Lower leg skin (tissue), 4 donors: ENCODE measurements around the gene PRKAR1A. TPM values are rescaled to one million over a fixed set of nuclear protein-coding genes. Genes with fewer than 3 reads are reported as not detected.

Source experiments
- DNase-seq, 2 donors: peaks; one replicate each; pipeline ENCODE4 v3.0.0-alpha.2; 2019; ENCODE audit warnings: low spot score in 2 of 2
- H3K4me3 ChIP-seq: fragments of 200-600 bp; sonication (generic); 2 replicates; pipeline ENCODE4 v1.5.1; 2017; ENCODE audit warnings: mild to moderate bottlenecking, low read depth; ENCODE audit not compliant: poor library complexity, severe bottlenecking
- POLR2A ChIP-seq, 2 donors: fragments of 450-650 bp; IDR thresholded peaks; one replicate each; pipeline ENCODE4 v1.6.1; 2016 to 2017; ENCODE audit warnings: antibody characterized with exemption in 2 of 2, mild to moderate bottlenecking in 1 of 2, moderate library complexity in 1 of 2
- WGBS, 2 donors: methylation state at CpG; one replicate each; pipeline ENCODE4 v1.1.5; 2018; 5-methylcytosine and 5-hydroxymethylcytosine counted together
- intact Hi-C: fragments of 100-400 bp; cut with DNase I; formaldehyde crosslinking; loops from one replicate; pipeline ENCODE4 v1.15.0; 2023; ENCODE audit warnings: low total_unique reads
- total RNA-seq, 4 donors: library from RNA; depleted of rRNA; stranded (reverse); fragments of >200 nt; gene quantifications; one replicate each; pipeline ENCODE4 v1.1.0, GENCODE V29; 2016
- TF ChIP-seq, protein P1 (sequence below), 3 donors: fragments of 450-650 bp; IDR thresholded peaks; one replicate each; pipeline ENCODE4 v1.5.1; 2016; ENCODE audit warnings: antibody characterized with exemption in 3 of 3, mild to moderate bottlenecking in 3 of 3, moderate library complexity in 2 of 3

PRKAR1A gene
- total RNA-seq, 4 donors from 2014 or later = 198 to 214 (median 207) TPM

DNA sequence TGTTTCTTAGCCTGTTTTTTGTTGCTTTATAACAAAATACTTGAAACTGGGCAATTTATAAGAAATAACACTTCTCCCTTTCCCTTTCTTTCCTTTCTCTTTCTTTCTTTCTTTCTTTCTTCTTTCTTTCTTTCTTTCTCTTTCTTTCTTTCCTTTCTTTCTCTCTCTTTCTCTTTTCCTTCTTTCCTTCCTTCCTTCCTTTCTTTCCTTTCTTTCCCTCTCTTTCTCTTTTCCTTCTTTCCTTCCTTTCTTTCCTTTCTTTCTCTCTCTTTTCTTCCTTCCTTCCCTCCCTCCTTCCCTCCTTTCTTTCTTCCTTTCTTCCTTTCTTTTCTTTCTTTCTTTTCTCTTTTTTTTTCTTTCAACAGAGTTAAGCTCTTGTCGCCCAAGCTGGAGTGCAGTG, 61.1 kb downstream of the PRKAR1A start:
- TF ChIP-seq, protein P1, sequence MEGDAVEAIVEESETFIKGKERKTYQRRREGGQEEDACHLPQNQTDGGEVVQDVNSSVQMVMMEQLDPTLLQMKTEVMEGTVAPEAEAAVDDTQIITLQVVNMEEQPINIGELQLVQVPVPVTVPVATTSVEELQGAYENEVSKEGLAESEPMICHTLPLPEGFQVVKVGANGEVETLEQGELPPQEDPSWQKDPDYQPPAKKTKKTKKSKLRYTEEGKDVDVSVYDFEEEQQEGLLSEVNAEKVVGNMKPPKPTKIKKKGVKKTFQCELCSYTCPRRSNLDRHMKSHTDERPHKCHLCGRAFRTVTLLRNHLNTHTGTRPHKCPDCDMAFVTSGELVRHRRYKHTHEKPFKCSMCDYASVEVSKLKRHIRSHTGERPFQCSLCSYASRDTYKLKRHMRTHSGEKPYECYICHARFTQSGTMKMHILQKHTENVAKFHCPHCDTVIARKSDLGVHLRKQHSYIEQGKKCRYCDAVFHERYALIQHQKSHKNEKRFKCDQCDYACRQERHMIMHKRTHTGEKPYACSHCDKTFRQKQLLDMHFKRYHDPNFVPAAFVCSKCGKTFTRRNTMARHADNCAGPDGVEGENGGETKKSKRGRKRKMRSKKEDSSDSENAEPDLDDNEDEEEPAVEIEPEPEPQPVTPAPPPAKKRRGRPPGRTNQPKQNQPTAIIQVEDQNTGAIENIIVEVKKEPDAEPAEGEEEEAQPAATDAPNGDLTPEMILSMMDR (IDR thresholded peaks at IDR 0.05) = no peak
- TF ChIP-seq POLR2A (IDR thresholded peaks at IDR 0.05) = no peak
- H3K4me3 ChIP-seq = no peak overlapping the region
- 96 to 100% methylated on average over 1 of the region's 1 CpG for WGBS, 2 donors
- no peak for DNase-seq
- intact Hi-C loops = no loop called here

DNA sequence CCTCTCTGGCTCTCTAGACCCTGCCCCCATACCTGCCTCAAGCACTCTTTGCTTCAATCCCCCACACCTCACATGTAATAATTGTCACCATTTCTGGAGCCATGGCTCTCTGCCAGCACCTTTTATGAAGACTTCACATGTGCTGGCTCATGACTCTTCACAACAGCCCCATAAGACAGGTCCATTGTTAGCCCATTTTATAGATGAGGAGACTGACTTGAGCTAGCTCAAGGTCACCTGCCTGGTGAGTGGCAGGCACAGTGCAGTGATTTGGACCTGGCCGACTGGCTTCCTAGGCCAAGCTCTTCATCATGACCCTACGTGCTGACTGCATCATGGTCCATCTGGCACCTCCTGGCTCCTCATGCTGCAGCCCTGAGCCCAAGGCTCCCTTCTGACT, 63.9 kb downstream of the PRKAR1A start:
- no peak overlapping the region for H3K4me3 ChIP-seq
- TF ChIP-seq, protein P1 (IDR thresholded peaks at IDR 0.05) = no peak
- no peak for TF ChIP-seq POLR2A (IDR thresholded peaks at IDR 0.05)
- intact Hi-C loops = no loop called here
- DNase-seq = no peak
- WGBS, 2 donors = 81 to 95% methylated on average over 2 of the region's 2 CpGs

DNA sequence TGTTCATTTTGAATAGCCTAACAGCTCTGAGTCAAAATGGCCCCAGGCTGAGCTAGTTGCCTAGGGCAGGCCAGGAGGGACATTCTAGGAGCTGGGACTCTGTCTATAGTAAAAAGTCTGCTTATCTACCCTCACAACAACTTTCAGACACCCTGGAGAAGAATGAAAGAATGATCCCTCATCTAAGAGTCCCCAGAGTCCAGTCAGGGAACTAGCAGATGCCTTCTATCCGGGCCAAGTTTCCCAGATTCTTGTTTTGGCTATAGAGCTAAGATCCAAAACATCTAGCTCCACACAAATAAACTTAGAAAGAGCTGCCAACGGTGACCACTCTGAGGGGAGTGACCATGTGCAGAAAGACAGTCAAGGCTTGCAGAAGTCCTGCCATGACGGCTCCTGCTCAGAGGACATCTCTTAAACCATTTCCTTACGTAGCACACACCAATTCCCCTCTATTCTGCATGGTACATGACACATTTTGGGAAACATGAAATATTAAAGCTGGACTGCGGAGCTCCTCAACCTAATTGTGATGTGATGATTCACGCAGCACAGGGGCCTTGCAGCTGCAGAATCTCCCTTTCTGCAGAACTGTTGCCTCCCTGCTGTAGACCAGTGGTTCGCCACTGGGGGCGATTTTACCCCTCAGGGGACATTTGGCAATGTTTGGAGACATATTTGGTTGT, 64.7 kb downstream of the PRKAR1A start:
- DNase-seq = no peak
- intact Hi-C loops = no loop called here

DNA sequence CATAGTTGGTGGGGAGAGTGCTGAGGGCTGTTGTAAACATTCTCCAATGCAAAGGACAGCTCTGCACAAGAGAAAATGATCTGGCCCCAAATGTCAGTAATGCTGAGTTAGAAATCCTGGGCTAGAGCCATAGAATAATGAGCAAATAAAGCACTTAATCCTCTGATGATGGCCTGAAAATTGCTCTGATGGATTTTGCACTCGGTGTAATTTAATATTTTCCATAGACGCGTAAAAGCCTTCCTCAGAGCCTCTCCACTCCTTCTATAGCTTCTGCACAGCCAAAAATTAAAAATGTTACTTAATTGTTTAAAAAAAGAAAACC, 65.2 kb downstream of the PRKAR1A start:
- DNase-seq = no peak
- no peak for TF ChIP-seq POLR2A (IDR thresholded peaks at IDR 0.05)
- TF ChIP-seq, protein P1 (IDR thresholded peaks at IDR 0.05) = no peak
- intact Hi-C loops = no loop called here
- H3K4me3 ChIP-seq = no peak overlapping the region
- WGBS, 2 donors = 63 to 64% methylated on average over 3 of the region's 3 CpGs

More for the DNA sequence above, 64.7 kb downstream of the PRKAR1A start:
- 58 to 61% methylated on average over 8 of the region's 8 CpGs for WGBS, 2 donors
- no peak overlapping the region for H3K4me3 ChIP-seq
- TF ChIP-seq, protein P1 (IDR thresholded peaks at IDR 0.05) = no peak
- TF ChIP-seq POLR2A (IDR thresholded peaks at IDR 0.05) = no peak

DNA sequence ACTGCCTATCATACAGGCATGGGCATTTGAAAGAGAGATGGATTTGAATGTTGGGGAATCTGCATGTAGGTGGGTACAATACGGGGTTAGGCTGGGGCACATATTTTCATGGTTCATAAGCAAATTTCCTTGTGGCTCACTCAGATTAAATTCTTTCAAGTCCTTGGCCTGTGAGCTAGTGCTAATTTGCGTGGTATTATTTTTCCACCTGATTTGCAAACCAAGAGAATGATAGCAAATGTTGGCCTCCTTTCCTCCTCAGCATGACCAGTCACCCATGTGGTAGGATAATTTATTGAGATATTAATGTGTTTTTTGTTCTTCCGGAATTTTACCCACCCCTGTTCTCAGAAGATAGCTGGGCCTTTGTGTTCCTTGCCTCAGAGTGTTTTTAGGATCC, 66.0 kb downstream of the PRKAR1A start:
- intact Hi-C loops = no loop called here
- 83 to 90% methylated on average over 3 of the region's 3 CpGs for WGBS, 2 donors
- TF ChIP-seq POLR2A (IDR thresholded peaks at IDR 0.05) = no peak
- TF ChIP-seq, protein P1 (IDR thresholded peaks at IDR 0.05) = no peak
- no peak for DNase-seq
- no peak overlapping the region for H3K4me3 ChIP-seq
